ENCODE results near the gene DNAJC25.
A peak's percentile ranks its signal among the peaks of the same experiment; 100 is the strongest.
"Not testable (repeated sequence)": the region's sequence is repeated elsewhere in the genome, so short reads cannot be mapped to it uniquely, and the experiment has no call there.

DNAJC25 gene

GRCh38 chr9:111663301-111663823 is 32.2 kb downstream of the DNAJC25 start:
- H3K36me3 ChIP-seq (ENCODE audit: control insufficient read depth, insufficient read depth, low read length), result no peaks in the 10 kb centered on the region
- peaks cover 3% of the 10 kb centered on the region; the same call in 1 of the 2 replicates for H3K4me1 ChIP-seq (ENCODE audit: control insufficient read depth, insufficient read depth, low read length)
- H3K9me3 ChIP-seq (ENCODE audit: control insufficient read depth, insufficient read depth, low read length), result no peaks in the 10 kb centered on the region
- H3K27ac ChIP-seq (ENCODE audit: low read length), result no peak overlapping the region
- peak; percentile 25 for DNase-seq (ENCODE audit: low read depth, low spot score)
- no peaks in the 10 kb centered on the region for H3K27me3 ChIP-seq (ENCODE audit: control insufficient read depth, insufficient read depth, low read length)
- no peak overlapping the region for H3K4me3 ChIP-seq (ENCODE audit: low read length)
- no CpG with 5 or more reads among the region's 5 CpGs for WGBS (ENCODE audit: insufficient coverage, insufficient read length)

- H3K27me3 ChIP-seq (ENCODE audit: control insufficient read depth, insufficient read depth, low read length), result no peaks in the 10 kb centered on the region
- WGBS (ENCODE audit: insufficient coverage, insufficient read length), result no CpG with 5 or more reads among the region's 1 CpG
- no peak for DNase-seq (ENCODE audit: low read depth, low spot score)
- no peaks in the 10 kb centered on the region for H3K9me3 ChIP-seq (ENCODE audit: control insufficient read depth, insufficient read depth, low read length)
- no peak overlapping the region for H3K4me3 ChIP-seq (ENCODE audit: low read length)
- no peak overlapping the region for H3K27ac ChIP-seq (ENCODE audit: low read length)
- no peaks in the 10 kb centered on the region for H3K36me3 ChIP-seq (ENCODE audit: control insufficient read depth, insufficient read depth, low read length)
- H3K4me1 ChIP-seq (ENCODE audit: control insufficient read depth, insufficient read depth, low read length), result no peaks in the 10 kb centered on the region
These were observed 37.0 kb downstream of the DNAJC25 start for GRCh38 chr9:111668026-111668573.

GRCh38 chr9:111668601-111669000 is 37.5 kb downstream of the DNAJC25 start:
- not testable (repeated sequence) for H3K27ac ChIP-seq (ENCODE audit: low read length); H3K36me3 ChIP-seq (ENCODE audit: control insufficient read depth, insufficient read depth, low read length); H3K9me3 ChIP-seq (ENCODE audit: control insufficient read depth, insufficient read depth, low read length); H3K27me3 ChIP-seq (ENCODE audit: control insufficient read depth, insufficient read depth, low read length); DNase-seq (ENCODE audit: low read depth, low spot score); H3K4me1 ChIP-seq (ENCODE audit: control insufficient read depth, insufficient read depth, low read length); H3K4me3 ChIP-seq (ENCODE audit: low read length)
- no CpG with 5 or more reads among the region's 11 CpGs for WGBS (ENCODE audit: insufficient coverage, insufficient read length)

GRCh38 chr9:111674319-111674718 is 43.2 kb downstream of the DNAJC25 start:
- no peaks in the 10 kb centered on the region for H3K36me3 ChIP-seq (ENCODE audit: control insufficient read depth, insufficient read depth, low read length)
- no peaks in the 10 kb centered on the region for H3K27me3 ChIP-seq (ENCODE audit: control insufficient read depth, insufficient read depth, low read length)
- WGBS (ENCODE audit: insufficient coverage, insufficient read length), result no CpG with 5 or more reads among the region's 2 CpGs
- H3K9me3 ChIP-seq (ENCODE audit: control insufficient read depth, insufficient read depth, low read length), result no peaks in the 10 kb centered on the region
- H3K27ac ChIP-seq (ENCODE audit: low read length), result no peak overlapping the region
- no peak overlapping the region for H3K4me3 ChIP-seq (ENCODE audit: low read length)
- H3K4me1 ChIP-seq (ENCODE audit: control insufficient read depth, insufficient read depth, low read length), result no peaks in the 10 kb centered on the region
- DNase-seq (ENCODE audit: low read depth, low spot score), result no peak

- no peaks in the 10 kb centered on the region for H3K27me3 ChIP-seq (ENCODE audit: control insufficient read depth, insufficient read depth, low read length)
- no peaks in the 10 kb centered on the region for H3K4me1 ChIP-seq (ENCODE audit: control insufficient read depth, insufficient read depth, low read length)
- no peaks in the 10 kb centered on the region for H3K9me3 ChIP-seq (ENCODE audit: control insufficient read depth, insufficient read depth, low read length)
- no peak overlapping the region for H3K4me3 ChIP-seq (ENCODE audit: low read length)
- no peaks in the 10 kb centered on the region for H3K36me3 ChIP-seq (ENCODE audit: control insufficient read depth, insufficient read depth, low read length)
- DNase-seq (ENCODE audit: low read depth, low spot score), result no peak
- no peak overlapping the region for H3K27ac ChIP-seq (ENCODE audit: low read length)
- WGBS (ENCODE audit: insufficient coverage, insufficient read length), result no CpG with 5 or more reads among the region's 3 CpGs
These were observed 45.0 kb downstream of the DNAJC25 start for GRCh38 chr9:111676116-111676515.

- WGBS (ENCODE audit: insufficient coverage, insufficient read length), result no CpG with 5 or more reads among the region's 5 CpGs
- no peaks in the 10 kb centered on the region for H3K36me3 ChIP-seq (ENCODE audit: control insufficient read depth, insufficient read depth, low read length)
These were observed 47.2 kb downstream of the DNAJC25 start for GRCh38 chr9:111678293-111678692.

GRCh38 chr9:111679199-111679598 is 48.1 kb downstream of the DNAJC25 start:
- no peak overlapping the region for H3K27ac ChIP-seq (ENCODE audit: low read length)
- no peak overlapping the region for H3K4me3 ChIP-seq (ENCODE audit: low read length)
- H3K4me1 ChIP-seq (ENCODE audit: control insufficient read depth, insufficient read depth, low read length), result no peaks in the 10 kb centered on the region
- H3K36me3 ChIP-seq (ENCODE audit: control insufficient read depth, insufficient read depth, low read length), result no peaks in the 10 kb centered on the region
- no CpG with 5 or more reads among the region's 6 CpGs for WGBS (ENCODE audit: insufficient coverage, insufficient read length)
- DNase-seq (ENCODE audit: low read depth, low spot score), result no peak
- H3K27me3 ChIP-seq (ENCODE audit: control insufficient read depth, insufficient read depth, low read length), result no peaks in the 10 kb centered on the region
- H3K9me3 ChIP-seq (ENCODE audit: control insufficient read depth, insufficient read depth, low read length), result no peaks in the 10 kb centered on the region

More at GRCh38 chr9:111678293-111678692, 47.2 kb downstream of the DNAJC25 start:
- no peak overlapping the region for H3K4me3 ChIP-seq (ENCODE audit: low read length)
- H3K4me1 ChIP-seq (ENCODE audit: control insufficient read depth, insufficient read depth, low read length), result no peaks in the 10 kb centered on the region
- DNase-seq (ENCODE audit: low read depth, low spot score), result no peak
- H3K27me3 ChIP-seq (ENCODE audit: control insufficient read depth, insufficient read depth, low read length), result no peaks in the 10 kb centered on the region
- no peaks in the 10 kb centered on the region for H3K9me3 ChIP-seq (ENCODE audit: control insufficient read depth, insufficient read depth, low read length)
- no peak overlapping the region for H3K27ac ChIP-seq (ENCODE audit: low read length)

- DNase-seq (ENCODE audit: low read depth, low spot score), result no peak
- H3K27me3 ChIP-seq (ENCODE audit: control insufficient read depth, insufficient read depth, low read length), result no peaks in the 10 kb centered on the region
- H3K36me3 ChIP-seq (ENCODE audit: control insufficient read depth, insufficient read depth, low read length), result no peaks in the 10 kb centered on the region
- 100% methylated on average over 1 of the region's 1 CpG for WGBS (ENCODE audit: insufficient coverage, insufficient read length)
- H3K27ac ChIP-seq (ENCODE audit: low read length), result no peak overlapping the region
- no peaks in the 10 kb centered on the region for H3K9me3 ChIP-seq (ENCODE audit: control insufficient read depth, insufficient read depth, low read length)
- H3K4me3 ChIP-seq (ENCODE audit: low read length), result no peak overlapping the region
- H3K4me1 ChIP-seq (ENCODE audit: control insufficient read depth, insufficient read depth, low read length), result no peaks in the 10 kb centered on the region
These were observed 52.3 kb downstream of the DNAJC25 start for GRCh38 chr9:111683392-111683791.

GRCh38 chr9:111691672-111692329 is 60.7 kb downstream of the DNAJC25 start:
- H3K9me3 ChIP-seq (ENCODE audit: control insufficient read depth, insufficient read depth, low read length), result no peaks in the 10 kb centered on the region
- WGBS (ENCODE audit: insufficient coverage, insufficient read length), result no CpG with 5 or more reads among the region's 5 CpGs
- H3K4me3 ChIP-seq (ENCODE audit: low read length), result no peak overlapping the region
- H3K27me3 ChIP-seq (ENCODE audit: control insufficient read depth, insufficient read depth, low read length), result no peaks in the 10 kb centered on the region
- H3K4me1 ChIP-seq (ENCODE audit: control insufficient read depth, insufficient read depth, low read length), result no peaks in the 10 kb centered on the region
- DNase-seq (ENCODE audit: low read depth, low spot score), result no peak
- H3K27ac ChIP-seq (ENCODE audit: low read length), result no peak overlapping the region
- H3K36me3 ChIP-seq (ENCODE audit: control insufficient read depth, insufficient read depth, low read length), result no peaks in the 10 kb centered on the region

GRCh38 chr9:111696796-111697195 is 65.7 kb downstream of the DNAJC25 start:
- Histone ChIP-seq H3K27ac (ENCODE audit: low read length) (no peak overlapping the region), H3K27me3 (ENCODE audit: control insufficient read depth, insufficient read depth, low read length) (no peaks in the 10 kb centered on the region), H3K36me3 (ENCODE audit: control insufficient read depth, insufficient read depth, low read length) (no peaks in the 10 kb centered on the region), H3K9me3 (ENCODE audit: control insufficient read depth, insufficient read depth, low read length) (no peaks in the 10 kb centered on the region), H3K4me3 (ENCODE audit: low read length) (no peak overlapping the region), H3K4me1 (ENCODE audit: control insufficient read depth, insufficient read depth, low read length) (no peaks in the 10 kb centered on the region)
- DNase-seq (ENCODE audit: low read depth, low spot score), result no peak

- H3K36me3 ChIP-seq (ENCODE audit: control insufficient read depth, insufficient read depth, low read length), result no peaks in the 10 kb centered on the region
- WGBS (ENCODE audit: insufficient coverage, insufficient read length), result no CpG with 5 or more reads among the region's 1 CpG
- no peak for DNase-seq (ENCODE audit: low read depth, low spot score)
- no peak overlapping the region for H3K4me3 ChIP-seq (ENCODE audit: low read length)
- H3K9me3 ChIP-seq (ENCODE audit: control insufficient read depth, insufficient read depth, low read length), result no peaks in the 10 kb centered on the region
- no peaks in the 10 kb centered on the region for H3K27me3 ChIP-seq (ENCODE audit: control insufficient read depth, insufficient read depth, low read length)
- no peaks in the 10 kb centered on the region for H3K4me1 ChIP-seq (ENCODE audit: control insufficient read depth, insufficient read depth, low read length)
- H3K27ac ChIP-seq (ENCODE audit: low read length), result no peak overlapping the region
These were observed 69.6 kb downstream of the DNAJC25 start for GRCh38 chr9:111700776-111701175.
